Activated CD4-positive, alpha-beta T cell treated with anti-CD3 and anti-CD28 coated beads, Interleukin-2, amount 50 U/mL, for 1 hour (primary cell): ENCODE data around the gene WIPF1.

Experiments
- DNase-seq: peaks from one replicate; pipeline ENCODE4 v3.0.0-alpha.2; 2020

WIPF1 gene

GRCh38 chr2:174594456-174594855 is 3.1 kb downstream of the WIPF1 start:
- no peak for DNase-seq

- DNase-seq: peak; percentile 54
Observed at GRCh38 chr2:174593574-174594203, 3.9 kb downstream of the WIPF1 start.

- no peak for DNase-seq
Observed at GRCh38 chr2:174593041-174593440, 4.6 kb downstream of the WIPF1 start.

GRCh38 chr2:174591740-174592139 is 5.9 kb downstream of the WIPF1 start:
- no peak for DNase-seq

- no peak for DNase-seq
Observed at GRCh38 chr2:174590928-174591648, 6.5 kb downstream of the WIPF1 start.

- no peak for DNase-seq
Observed at GRCh38 chr2:174590346-174590745, 7.3 kb downstream of the WIPF1 start.

GRCh38 chr2:174589334-174589733 is 8.3 kb downstream of the WIPF1 start:
- DNase-seq: no peak

- DNase-seq: no peak
Observed at GRCh38 chr2:174588463-174588862, 9.1 kb downstream of the WIPF1 start.

- no peak for DNase-seq
Observed at GRCh38 chr2:174587579-174587978, 10.0 kb downstream of the WIPF1 start.

- no peak for DNase-seq
Observed at GRCh38 chr2:174586418-174587295, 10.9 kb downstream of the WIPF1 start.

- DNase-seq: no peak
Observed at GRCh38 chr2:174585657-174586252, 11.8 kb downstream of the WIPF1 start.

GRCh38 chr2:174585146-174585545 is 12.5 kb downstream of the WIPF1 start:
- no peak for DNase-seq

- DNase-seq: no peak
Observed at GRCh38 chr2:174581491-174581890, 16.1 kb downstream of the WIPF1 start.

GRCh38 chr2:174580951-174581350 is 16.7 kb downstream of the WIPF1 start:
- DNase-seq: no peak

- peak; percentile 58 for DNase-seq
Observed at GRCh38 chr2:174577967-174578589, 19.5 kb downstream of the WIPF1 start.

- no peak for DNase-seq
Observed at GRCh38 chr2:174575124-174575776, 22.4 kb downstream of the WIPF1 start.

- no peak for DNase-seq
Observed at GRCh38 chr2:174574657-174575056, 22.9 kb downstream of the WIPF1 start.

- DNase-seq: peak; percentile 40
Observed at GRCh38 chr2:174573621-174574081, 24.0 kb downstream of the WIPF1 start.

GRCh38 chr2:174572556-174572955 is 25.0 kb downstream of the WIPF1 start:
- DNase-seq: no peak

- DNase-seq: no peak
Observed at GRCh38 chr2:174571669-174572323, 25.8 kb downstream of the WIPF1 start.

- no peak for DNase-seq
Observed at GRCh38 chr2:174570318-174570958, 27.2 kb downstream of the WIPF1 start.
